Right forelimb (tissue), 1 donor: ENCODE measurements around the gene YTHDC2.
"Not testable (repeated sequence)": the region's sequence is repeated elsewhere in the genome, so short reads cannot be mapped to it uniquely, and the experiment has no call there.

ENCODE experiments used
- DNase-seq: peaks from one replicate; pipeline ENCODE4 v3.0.0-alpha.2; 2018

Gene YTHDC2

DNA sequence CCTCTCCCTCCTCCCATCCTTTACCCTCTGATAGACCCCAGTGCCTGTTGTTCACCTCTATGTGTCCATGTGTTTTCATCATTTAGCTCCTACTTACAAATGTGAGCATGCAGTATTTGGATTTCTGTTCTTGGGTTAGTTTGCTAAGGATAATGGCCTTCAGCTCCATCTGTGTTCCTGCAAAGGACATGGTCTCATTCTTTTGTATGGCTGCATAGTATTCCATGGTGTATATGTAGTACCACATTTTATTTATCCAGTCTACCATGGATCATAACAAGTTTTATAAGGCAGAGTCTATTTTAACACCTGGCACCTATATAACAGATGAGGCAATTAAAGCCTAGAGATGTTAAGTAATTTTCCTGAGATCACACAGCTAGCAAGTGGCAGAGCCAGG is 7.4 kb downstream of the YTHDC2 start:
- DNase-seq: no peak

DNA sequence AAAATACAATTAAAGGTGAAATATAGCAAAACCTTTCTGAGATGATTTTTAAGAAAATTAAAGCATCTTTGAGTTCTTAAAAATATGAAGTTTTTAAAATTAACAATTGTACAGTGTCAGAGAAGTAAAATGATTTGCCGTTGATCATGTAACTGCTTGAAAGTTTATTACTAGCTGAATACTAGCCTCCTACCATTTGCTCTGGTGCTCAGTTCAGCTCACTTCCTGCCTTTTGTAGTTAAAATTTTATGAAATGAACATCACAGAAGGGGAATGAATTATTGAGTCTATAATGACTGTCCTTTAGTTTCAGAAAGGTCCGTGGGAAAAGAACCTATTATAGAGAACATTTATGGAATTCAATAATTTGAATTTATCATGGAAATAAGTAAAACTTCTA is 9.7 kb downstream of the YTHDC2 start:
- no peak for DNase-seq

DNA sequence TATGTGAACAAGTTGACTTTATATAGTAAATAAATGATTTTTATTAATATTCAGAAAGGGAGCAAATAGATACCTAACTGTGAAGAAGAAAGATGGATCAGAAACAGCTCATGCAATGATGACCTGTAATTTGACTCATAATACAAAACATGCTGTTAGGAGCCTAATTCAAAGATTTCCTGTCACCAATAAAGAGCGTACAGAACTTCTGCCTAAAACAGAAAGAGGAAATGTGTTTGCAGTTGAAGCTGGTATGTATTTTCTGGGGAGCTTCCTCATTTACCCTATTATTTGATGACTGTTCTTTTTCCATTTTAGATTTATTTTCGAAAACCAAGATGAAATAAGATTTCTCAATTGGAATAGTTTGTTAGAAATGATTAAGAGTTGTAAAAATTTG is 11.4 kb downstream of the YTHDC2 start:
- no peak for DNase-seq

DNA sequence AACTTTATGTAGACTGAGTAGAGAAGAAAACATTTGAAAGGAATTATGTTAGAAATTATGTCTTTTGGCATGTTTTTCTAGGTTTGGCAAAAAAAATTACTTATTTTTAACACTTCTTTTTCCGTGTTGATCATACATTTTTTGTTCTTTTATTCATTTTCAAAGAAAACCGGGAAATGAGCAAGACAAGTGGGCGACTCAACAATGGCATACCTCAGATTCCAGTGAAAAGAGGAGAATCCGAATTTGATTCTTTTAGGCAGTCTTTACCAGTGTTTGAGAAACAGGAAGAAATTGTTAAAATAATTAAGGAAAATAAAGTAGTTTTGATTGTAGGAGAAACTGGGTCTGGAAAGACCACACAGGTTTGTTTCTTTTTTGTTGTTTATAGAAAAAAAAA is 12.9 kb downstream of the YTHDC2 start:
- no peak for DNase-seq

DNA sequence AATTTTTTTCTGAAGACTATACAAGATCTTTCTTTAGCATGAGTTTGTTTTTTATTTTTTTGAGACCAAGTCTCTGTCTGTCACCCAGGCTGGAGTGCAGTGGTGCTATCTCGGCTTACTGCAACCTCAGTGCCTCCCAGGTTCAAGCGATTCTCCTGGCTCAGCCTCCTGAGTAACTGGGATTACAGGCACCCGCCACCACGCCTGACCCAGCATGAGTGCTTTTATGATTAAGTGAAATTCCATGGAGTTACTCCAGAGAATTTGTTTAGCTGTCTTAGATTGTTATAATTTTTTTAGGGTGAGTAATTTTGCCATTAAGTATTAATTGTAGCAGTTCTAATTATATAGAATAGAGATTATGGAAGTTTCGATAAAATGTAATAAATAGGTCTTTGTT is 14.3 kb downstream of the YTHDC2 start:
- no peak for DNase-seq

DNA sequence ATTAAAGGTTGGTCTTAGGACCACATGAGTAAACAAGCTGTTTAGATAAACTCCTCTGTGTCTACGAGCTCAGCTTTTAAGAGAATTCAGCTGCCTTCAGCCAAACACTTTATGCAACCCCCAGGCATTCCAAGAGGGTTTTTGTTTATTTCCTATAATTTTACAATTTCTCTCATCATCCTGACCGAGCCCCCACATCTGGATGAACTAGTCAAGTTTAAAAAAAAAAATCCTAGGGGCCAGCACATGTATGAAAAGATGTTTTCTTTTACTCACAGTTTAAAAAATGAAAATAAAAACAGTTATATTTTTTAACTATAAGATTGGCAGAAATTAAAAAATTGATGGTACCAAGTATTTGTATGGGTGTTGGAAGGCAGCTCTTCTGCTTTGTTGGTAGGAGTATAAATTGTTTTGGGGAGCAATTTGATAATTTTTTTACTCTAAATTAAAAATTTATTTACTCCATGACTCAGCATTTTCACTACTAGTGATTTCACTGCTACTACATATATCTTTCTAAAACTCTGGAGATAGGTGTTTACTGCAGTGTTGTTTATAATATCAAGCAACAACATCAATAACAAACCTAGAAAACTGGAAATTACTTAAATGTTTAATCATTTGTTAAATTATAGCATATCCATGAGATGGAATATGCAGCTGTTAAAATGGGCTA is 18.1 kb downstream of the YTHDC2 start:
- DNase-seq: no peak

DNA sequence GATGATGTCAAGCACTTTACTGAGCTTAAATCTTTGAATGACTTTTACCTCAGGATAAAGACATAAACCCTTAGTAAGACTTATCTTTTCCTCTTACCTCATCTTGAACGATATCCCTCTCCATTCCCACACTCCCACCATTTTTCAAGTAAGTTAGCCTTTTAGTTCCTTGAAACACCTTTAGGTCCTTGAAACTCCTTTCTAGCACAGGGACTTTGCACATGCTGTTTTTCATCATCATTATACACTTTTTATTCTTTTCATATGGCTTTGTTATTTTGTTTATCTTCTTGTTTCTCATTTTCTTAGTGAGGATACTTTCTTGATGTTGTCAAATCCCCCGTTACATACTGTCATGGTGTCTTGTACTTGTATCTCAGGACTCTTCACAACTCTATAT is 24.8 kb downstream of the YTHDC2 start:
- no peak for DNase-seq

DNA sequence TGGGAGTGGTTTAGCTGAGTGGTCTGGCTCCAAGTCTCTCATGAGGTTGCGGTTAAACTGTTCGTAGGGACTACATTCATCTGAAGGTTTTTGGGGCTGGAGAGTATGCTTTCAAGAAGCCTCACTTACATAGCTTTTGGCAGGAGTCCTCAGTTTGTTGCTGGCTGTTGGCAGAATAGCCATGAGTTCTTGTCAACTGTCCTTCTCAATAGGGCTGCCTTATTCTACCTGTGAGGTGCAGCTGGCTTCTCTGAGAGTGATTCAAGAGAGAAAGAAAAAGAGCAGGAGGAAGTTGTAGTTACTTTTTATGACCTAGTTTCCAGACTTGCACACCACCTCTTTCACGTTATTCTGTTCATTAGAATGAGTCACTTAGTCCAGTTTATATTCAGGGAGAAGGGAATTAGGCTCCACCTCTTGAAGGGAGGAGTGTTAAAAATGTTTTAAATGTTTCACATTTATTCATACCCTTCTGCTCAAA is 33.2 kb downstream of the YTHDC2 start:
- DNase-seq: no peak

DNA sequence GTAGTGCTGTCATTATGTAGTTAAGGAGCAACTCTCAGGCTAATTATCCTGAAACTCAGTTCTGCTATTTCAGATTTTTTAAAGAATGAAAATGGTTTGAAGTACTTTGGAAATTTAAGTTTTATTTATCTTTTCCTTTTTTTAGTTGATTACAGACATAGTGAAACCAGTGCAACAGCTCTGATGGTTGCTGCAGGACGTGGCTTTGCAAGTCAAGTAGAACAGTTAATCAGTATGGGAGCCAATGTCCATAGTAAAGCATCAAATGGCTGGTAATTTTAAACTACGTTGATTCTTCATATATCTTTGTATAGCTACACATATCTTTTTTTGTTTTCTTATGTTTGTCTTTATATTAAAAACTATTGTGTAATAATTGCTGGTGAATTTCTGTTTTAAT is 34.9 kb downstream of the YTHDC2 start:
- DNase-seq: no peak

DNA sequence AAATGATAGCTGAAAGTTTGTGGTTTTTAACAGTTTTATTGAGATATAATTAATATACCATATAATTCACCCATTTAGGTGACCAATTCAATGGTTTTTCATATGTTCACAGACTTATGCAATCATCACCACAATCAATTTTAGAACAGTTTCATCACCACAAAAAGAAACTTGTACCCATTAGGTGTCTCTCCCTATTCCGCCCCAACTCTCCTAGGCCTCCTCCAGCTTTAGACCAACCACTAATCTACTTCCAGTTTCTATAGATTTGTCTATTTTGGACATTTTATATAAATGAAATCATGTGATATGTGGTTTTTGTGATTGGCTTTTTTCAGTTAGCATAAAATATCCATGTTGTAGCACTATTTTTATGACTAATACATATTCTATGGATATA is 38.6 kb downstream of the YTHDC2 start:
- no peak for DNase-seq

DNA sequence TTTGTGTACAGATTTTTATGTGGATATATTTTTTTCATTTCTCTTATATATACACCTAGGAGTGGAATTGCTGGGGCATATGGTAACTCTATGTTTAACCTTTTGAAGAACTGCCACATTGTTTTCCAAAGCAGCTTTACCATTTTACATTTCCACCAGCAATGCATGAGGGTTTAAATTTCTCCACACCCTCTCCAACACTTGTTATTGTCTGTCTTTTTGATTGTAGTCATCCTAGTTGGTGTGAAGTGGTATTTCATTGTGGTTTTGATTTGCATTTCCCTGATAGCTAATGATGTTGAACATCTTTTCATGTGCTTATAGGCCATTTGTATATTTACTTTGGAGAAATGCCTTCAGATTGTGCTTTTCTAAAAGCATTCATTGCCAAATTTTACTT is 39.1 kb downstream of the YTHDC2 start:
- DNase-seq: no peak

DNA sequence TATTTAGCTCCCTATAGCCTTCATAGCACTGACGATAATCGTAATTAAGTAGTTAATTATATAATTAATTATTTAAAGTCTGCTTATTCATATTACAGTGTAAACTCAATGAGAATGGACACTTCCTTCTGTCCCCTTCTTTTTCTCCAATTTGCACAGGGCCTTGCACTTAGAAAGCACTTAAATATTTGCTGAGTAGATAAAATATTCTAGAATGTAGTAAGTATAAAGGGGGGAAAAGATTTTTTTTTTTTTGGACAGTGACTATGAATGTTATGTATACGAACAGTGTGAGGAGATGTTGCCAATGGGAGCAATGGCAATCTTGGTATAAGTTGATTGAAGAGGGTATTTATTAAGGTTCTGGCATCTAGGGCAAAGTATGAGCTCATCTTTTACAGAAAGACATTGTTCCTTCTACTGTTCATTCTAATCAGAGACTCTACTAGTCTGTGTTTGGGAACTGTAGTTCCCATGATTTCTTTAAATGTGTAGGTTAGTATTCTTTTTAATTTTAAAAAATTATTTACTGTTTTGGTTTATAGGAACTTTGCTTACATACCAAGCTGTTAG is 49.4 kb downstream of the YTHDC2 start:
- no peak for DNase-seq

DNA sequence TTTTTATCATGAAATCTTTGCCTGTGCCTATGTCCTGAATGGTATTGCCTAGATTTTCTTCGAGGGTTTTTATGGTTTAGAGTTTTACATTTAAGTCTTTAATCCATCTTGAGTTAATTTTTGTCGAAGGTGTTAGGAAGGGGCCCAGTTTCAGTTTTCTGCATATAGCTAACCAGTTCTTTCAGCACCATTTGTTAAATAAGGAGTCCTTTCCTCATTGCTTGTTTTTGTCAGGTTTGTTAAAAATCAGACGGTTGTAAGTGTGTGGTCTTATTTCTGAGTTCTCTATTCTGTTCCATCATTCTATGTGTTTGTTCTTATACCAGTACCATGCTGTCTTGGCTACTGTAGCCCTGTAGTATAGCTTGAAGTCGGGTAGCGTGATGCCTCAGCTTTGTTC is 55.9 kb downstream of the YTHDC2 start:
- no peak for DNase-seq

DNA sequence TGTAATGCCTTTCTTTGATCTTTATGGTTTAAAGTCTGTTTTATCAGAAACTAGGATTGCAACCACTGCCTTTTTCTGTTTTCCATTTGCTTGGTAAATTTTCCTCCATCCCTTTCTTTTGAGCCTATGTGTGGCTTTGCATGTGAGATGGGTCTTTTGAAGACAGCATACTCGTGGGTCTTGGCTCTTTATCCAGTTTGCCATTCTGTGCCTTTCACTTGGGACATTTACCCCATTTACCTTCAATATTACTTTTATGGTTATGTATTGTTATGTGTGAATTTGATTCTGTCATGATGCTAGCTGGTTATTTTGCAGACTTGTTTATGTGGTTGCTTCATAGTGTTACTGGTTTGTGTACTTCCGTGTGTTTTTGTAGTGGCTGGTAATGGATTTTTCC is 59.2 kb downstream of the YTHDC2 start:
- DNase-seq: no peak

DNA sequence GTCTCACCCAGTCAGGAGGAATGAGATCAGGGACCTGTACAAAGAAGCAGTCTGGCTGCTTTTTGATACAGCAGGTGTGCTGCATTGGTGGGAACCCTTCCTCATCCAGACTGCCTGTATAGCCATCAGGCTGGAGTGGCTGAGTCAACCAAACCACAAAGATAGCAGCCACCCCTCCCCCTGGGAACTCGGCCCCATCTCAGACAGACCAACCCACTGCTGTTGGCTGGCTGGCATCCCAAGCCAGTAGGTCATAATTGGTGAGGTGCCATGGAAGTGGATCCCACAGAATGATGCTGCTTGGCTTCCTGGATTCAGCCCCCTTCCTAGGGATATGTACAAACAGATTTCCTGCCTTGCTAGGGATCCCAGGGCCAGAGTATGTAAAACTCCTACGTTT is 60.9 kb downstream of the YTHDC2 start:
- no peak for DNase-seq

DNA sequence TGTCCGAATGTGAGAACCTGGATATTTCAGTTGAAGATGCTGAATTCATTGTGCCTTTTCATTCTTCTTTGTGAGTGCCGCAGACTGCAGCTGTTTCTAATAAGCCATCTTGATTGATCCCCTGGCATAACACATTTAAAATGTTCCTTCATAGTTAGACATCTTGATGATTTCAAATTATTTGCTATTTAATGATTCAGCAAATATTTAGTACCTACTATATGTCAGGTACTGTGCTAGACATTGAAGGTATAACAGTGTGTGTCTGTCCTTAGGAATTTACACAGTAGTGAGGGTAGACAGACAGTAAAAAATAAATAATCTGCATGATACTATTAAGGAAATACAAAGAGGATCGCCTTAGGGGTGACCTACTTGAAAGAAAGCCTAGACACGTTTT is 61.6 kb downstream of the YTHDC2 start:
- no peak for DNase-seq

DNA sequence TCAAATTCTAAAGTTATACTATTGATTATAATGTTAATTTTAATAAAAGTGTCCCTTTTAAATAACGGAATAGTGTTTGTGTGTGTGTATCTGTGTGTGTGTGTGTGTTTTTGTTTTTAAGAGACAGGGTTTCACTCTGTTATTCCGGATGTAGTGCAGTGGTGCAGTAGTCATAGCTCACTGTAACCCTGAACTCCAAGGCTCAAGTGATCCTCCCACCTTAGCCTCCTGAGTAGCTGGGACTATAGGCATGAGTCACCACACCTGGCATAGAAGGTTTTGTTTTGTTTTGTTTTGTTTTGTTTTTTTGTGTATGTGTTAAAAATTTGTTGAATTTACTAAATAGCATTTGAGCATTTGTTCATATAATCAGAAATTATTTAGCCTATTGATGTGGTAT is 64.6 kb downstream of the YTHDC2 start:
- DNase-seq: no peak

DNA sequence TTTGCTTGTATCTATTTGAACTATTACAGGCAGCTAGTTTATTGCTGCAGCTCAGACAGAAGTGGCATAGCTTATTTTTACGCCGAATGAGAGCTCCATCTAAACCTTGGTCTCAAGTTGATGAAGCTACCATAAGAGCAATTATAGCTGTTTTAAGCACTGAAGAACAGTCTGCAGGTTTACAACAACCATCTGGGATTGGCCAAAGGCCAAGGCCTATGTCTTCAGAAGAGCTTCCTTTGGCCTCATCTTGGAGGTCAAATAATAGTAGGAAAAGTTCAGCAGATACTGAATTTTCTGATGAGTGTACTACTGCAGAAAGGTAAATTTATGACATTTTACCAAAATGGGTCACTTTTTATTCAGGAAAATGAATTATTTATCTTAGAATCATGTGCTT is 67.9 kb downstream of the YTHDC2 start:
- no peak for DNase-seq

DNA sequence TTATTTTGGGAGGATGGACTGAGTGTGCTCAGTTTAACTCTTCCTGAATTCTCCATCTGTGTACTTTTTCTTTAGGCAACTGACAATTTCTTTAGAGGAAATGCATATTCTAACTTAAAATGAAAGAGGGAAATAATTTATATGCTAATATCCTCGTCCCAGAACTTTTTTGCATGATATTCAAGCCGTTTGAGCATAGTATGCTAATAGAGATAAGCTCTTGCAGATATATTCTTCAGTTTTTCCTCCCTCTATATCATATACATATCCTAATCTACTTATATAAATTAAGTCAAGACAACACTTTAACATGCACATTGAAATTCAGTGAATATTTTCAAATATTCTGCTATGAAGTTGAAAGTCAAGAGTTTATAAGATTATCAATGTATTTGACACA is 84.7 kb downstream of the YTHDC2 start:
- no peak for DNase-seq

DNA sequence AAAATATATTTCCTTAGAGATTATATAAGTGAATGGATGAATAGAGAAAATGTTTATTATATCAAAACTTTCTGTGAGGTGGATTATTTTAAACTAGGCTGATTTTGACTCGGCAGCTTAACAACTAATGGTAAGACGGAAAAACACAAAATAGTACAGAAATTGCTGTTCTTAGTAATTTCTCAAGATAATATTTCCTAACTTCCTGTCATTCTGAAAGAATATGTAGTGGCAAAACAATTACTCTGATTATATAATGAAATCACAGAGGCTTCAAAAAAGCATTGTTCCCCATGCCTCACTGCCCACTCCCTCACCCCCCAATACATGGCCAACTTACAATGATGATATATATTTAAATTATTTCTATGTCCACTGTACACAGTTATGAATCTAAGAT is 85.4 kb downstream of the YTHDC2 start:
- no peak for DNase-seq

DNA sequence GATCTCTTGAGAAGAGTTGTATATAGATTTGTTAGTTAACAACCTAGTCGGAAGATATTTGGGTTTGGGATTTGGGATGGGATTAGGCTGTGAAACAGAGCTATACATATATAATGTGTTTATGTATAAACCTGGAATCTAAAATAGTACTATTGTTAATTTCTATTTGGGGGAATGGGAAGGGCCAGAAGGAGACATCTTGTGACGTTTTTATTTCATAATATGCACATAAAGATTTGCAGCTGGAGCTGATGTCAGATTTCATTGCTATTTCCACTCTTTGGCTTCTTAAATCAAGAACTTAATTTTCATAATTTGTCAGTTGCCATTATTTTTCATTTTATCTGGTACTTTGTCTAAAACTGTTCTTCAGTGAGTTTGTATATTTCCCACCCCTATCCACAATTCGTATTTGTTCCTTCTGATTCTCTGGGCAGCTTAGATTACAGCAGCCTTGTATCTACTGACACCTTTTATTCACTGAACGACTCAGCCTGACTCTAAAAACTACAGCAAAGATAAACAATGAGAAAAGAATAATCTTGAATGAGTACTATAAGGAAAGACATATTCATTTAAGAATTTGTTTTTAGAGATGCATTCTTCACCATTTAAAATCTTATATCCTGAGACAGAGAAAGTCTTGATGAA is 86.9 kb downstream of the YTHDC2 start:
- DNase-seq: no peak

DNA sequence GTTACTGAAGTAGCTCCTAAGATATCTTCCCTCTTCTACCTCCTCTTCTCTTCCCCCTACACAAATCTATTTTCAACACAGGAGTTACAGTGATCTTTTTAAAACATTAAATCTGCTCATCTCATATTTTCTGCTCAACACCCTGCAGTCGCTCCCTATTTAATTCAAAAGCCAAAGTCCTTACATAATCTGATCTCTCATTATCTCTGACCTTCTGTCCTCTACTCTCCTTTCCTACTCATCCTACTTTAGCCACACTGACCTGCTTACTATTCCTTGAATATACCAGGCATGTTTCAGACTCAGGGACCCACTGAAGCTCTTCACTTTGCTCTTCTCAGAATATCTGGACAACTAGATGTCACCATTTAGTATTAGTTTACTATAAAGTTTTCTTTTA is 87.9 kb downstream of the YTHDC2 start:
- DNase-seq: no peak

DNA sequence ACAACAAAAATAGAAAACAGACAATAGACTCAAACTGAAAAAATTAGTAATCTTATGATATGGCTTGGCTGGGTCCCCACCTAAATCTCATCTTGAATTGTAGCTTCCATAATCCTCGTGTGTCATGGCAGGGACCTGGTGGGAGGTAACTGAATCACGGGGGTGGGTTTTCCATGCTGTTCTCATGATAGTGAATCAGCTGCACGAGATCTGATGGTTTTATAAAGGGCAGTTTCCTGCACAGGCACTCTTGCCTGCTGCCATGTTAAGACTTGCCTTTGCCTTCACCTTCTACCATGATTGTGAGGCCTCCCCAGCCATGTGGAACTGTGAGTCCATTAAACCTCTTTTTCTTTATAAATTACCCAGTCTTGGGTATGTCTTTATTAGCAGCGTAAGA is 89.8 kb downstream of the YTHDC2 start:
- not testable (repeated sequence) for DNase-seq

DNA sequence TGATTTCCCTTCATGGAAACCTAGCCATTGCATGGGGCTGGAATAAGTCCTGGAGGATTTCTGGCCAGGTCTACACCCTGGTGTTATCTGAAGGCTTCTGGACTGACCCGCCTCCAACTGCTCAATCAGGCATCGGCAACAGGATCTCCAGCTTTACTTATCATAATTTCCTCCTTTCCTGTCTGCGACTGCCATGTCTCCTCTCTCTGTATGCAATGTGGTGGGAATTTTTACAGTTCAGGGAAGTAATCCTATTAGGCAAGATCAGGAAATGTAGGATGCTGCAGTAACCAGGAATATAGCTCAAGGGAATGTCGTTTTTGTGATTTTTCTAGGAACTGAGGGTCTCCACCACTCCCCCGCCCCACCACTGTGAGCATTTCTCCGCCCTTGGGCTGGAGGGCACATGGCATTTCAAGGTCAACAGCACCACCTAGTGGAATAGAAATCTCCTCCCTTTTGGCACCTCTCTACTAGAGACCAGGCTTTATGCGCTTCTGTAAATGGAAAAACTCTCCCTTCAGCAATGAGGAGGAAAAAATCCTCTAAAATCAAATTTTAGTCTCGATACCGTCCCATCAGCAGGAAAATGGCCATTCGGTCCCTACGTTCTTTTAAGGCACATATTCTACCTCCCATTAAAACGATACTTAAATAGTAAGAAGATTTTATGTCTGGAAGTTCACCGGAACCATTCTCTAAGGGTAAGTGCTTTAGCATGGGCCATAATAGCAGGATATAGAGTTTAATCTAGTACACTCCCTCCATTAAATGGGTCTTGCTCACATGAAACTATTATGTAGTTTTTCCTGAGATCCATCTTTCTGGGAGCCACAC is 93.0 kb downstream of the YTHDC2 start:
- DNase-seq: peak; percentile 54
